NK-92 treated with Interleukin-12 subunit alpha and Interleukin-12 subunit beta, amount 100 ng/mL, for 24 hours (cell line): ENCODE data around the gene ATRIP.

Experiments used
- DNase-seq: peaks from one replicate; lab custom pipeline; 2025; lab: John Stamatoyannopoulos, UW

Gene ATRIP

GRCh38 chr3:48410205-48411040, 36.1 kb upstream of the ATRIP start:
- DNase-seq: no peak

- DNase-seq: no peak
These were observed 35.4 kb upstream of the ATRIP start for GRCh38 chr3:48411041-48411588.

- DNase-seq: no peak
These were observed 34.7 kb upstream of the ATRIP start for GRCh38 chr3:48411606-48412374.

DNA sequence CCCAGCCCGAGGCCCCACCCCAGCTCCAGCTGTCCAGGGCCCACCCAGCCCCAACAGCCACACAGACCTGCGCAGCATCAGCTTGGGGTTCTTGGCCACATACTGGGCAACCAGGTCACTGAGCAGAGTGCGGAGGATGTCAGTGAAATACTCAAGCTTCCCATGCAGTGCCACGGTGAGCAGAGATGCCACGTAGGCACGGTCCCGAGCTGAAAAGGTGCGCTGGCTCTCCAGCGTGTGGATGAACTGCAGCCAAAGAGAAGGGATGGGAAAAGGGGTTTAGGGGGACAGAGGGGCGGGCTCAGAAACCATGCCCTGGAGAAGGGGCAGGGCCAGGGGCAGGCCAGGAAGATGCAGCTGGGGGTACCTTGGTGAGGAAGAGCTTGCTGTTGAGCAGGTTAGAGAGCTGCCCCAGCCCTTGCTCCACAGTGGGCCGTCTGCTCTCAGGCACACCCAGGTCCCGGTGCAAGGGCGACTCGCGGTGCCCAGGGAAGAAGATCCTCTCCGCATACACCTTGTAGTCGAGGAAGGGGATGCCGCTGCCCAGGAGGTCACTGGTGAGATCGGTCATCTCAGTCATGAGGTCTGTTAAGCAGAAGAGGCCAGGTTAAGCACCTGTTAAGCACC, 34.0 kb upstream of the ATRIP start:
- DNase-seq: no peak

- no peak for DNase-seq
These were observed 33.5 kb upstream of the ATRIP start for GRCh38 chr3:48413086-48413485.

DNA sequence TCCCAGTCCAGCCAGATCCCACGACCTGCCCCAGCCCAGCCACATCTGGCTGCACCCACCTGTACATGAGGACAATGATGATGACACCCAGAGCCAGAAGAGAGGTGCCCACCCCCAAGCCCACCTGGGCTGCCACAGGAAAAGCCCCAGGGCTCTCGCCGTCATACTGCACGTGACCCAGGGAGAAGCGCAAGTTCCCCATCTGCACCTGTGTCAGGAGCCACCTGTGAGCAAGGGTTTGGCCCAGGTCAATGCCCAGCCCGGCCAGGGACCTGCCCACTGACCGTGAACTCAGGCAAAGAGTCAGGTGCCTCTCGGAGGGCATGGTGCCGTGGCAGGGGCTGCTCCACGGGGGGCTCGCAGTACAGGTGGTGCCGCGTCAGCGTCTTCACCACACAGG, 32.9 kb upstream of the ATRIP start:
- no peak for DNase-seq

DNA sequence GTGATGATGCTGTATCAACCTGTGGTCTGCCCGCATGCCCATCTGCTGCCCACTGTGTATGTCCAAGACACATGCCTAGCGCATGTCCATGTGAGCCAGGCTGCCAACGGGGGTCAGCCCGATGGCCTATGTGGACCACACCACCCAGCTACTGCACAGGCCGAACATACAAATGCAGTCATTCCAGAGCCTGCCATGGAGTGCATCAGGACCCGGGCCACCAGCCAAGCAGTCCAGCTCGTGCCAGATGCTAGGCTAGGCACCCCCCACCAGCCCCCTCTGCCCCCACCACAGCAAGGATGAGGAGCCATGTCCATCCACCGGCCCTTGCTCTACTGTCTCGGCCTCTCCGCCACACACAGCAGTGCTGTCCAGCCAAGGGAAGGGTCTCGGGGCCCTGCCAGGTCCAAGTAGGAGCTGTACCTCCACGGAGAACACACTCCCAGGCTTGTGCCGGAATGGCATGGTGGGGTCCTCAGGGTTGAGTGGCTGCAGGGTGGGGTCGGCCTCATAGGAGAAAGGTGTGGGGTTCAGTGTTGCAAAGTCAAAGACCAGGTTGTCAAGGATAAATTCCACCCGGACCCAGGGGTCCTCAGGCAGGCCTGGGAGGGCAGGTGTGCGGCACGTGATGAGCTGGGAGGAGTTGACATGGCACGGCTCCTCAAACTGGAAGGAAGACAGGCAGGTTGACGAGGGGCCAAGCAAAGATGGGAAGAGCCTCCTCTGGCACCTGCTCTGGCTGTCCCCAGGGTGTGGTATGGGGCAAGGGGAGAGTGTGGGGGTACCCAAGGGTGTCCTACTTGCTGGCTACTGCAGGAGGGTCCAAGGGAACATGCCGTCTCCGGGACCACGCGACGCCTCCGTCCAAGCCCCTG, 31.9 kb upstream of the ATRIP start:
- DNase-seq: no peak

DNA sequence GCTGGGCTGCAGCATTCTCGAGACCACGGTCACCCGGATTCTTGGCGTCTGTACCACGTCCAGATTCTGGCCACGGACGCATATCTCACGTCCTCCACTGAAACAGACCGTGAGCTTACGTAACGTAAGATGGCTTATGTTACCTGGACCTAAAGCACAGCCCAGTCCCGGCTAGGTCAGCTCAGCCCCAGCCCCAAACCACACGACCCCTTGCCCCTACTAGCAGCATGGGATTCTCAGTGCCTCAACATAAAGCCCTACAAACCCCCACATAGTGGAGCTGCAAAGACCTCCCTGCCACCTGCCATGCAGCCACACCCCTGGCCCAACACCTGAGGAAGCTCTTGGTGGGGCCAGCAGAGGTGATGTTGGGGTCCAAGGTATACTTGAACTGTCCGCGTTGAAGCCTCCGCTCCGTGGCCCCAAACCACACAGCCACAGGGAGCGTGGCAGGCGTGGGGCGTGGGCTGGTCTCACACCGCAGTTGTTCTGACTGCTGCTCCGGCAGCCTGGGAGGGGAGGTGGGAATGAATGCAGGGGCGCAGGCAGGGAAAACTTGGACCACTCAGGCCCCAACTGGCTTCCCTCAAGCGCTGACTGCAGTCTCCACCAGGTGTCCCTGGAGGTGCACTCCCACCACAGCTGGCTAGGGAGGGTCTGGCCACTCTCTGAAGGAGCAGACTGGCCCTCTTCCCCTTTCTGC, 31.1 kb upstream of the ATRIP start:
- no peak for DNase-seq

DNA sequence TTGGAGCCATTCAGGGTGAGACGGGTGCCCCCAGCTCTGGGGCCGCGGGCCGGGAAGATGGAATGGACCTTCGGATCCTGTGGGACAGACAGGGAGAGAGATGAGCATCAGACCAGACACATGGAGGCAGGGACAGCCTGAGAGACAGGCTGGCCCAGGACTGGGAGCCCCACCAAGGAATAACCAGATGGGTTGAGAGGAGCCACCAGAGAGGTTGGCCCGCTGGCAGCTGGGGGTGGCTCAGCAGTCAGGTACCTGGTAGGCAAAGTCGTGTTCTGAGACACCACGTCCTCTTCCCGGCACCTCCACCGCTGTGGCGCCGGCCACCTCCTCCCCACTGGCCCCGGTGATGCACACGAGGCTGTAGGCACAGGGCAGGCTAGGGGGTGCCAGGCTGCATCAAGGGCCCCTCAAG, 30.4 kb upstream of the ATRIP start:
- no peak for DNase-seq

- no peak for DNase-seq
These were observed 30.0 kb upstream of the ATRIP start for GRCh38 chr3:48416546-48416945.

DNA sequence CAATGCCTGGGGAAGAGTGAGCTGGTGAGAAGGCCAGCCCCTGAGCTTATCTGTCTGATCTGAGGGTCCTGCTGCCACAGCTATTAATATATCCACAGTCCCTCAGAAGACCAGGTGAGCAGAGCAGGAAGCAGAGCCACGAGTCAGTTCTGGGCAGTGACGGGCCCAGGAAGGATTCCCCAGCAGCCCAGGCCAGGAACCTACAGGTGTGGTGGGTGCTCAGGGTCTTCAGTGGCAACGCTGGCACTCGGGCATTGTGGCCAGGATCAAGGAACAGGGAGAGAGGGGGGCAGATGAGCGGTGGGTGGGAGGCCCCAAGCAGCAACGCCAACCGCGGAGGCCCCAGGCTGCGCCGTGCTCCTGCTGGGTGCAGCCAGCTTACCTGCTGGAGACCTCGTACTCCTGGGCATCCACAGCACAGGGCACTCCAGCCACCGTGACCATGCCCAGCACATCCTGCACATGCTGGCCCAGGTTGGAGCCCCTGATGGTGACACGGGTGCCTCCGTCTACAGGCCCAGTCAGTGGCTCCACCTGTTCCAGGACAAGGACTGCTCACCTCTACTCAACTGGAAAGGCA, 28.9 kb upstream of the ATRIP start:
- DNase-seq: no peak

- no peak for DNase-seq
These were observed 28.4 kb upstream of the ATRIP start for GRCh38 chr3:48418140-48418539.

DNA sequence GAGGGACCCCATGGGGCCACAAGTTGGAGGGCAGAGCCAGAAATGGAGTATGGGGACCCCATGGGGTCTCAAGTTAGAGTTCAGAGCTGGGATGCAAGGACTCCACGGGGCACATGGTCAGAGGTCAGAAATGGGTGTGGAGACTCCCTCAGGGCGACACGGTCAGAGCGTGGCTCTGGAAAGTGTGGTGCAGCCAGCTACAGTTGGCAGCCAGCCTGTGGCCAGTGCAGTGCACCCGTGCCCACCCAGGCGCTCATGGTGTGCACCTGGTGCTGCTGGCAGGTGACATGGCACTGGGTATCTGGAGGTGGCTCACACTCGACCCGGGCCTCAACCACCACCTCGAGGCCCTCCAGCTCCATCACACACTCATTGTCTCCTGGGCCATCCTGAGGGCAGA, 27.9 kb upstream of the ATRIP start:
- no peak for DNase-seq

DNA sequence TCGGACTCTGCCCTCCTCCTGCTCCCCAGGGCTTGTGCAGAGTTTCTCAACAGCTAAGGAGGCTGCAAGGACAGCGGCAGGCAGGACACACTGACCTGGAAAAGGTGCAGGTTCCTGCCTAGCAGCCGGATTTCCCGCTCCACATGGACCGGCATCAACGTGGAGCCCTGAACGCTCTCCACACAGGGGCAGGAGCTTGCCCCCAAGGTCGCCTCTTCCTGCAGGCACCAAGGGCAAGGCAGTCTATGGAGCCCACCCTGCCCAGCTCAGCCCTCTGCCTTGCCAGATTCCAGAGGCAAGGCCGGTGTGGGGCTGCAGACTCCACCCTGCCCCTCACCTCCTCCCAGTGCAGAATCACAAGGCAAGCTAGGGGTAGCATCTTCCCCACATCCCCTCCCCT, 27.4 kb upstream of the ATRIP start:
- no peak for DNase-seq

DNA sequence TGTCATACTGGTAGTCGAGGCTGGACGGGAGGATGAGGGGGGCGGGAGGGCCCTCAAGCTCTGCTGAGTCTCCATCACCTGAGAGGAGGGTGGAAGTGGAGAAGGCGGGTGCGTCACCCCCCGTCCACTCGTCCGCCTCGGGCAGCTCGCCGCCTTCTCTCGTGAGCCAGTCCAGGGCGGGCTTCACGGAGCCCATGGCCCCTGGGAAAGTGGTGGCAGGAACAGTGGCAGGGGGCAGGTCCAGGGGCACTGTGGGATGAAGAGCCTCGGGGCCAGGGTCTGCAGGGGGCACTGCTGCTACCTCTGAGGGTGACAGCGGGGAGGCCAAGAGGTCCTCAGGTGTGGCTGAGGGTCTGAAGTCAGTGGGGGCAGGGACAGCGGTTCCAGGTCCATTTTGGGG, 26.9 kb upstream of the ATRIP start:
- DNase-seq: no peak

- DNase-seq: no peak
These were observed 26.0 kb upstream of the ATRIP start for GRCh38 chr3:48420561-48420960.

DNA sequence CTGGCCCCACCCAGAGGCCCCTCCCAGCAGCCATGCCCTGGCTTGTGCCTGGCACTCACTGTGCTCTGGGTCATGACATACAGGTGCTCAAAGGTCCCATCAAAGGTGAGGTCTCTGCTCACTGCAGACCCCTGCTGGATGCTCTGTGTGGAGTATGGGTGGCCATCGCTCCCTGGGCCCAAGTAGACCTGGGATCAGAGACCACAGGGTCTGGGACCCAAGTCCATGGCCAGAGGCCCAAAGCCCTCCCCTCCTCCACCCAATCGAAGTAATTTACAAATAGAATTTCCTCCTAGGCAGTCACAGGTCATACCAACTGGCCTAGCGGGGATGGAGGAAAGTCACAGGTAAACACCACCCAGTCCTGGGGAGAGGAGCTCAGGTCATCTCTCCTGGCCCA, 24.3 kb upstream of the ATRIP start:
- DNase-seq: no peak

- DNase-seq: no peak
These were observed 23.9 kb upstream of the ATRIP start for GRCh38 chr3:48422681-48423080.

DNA sequence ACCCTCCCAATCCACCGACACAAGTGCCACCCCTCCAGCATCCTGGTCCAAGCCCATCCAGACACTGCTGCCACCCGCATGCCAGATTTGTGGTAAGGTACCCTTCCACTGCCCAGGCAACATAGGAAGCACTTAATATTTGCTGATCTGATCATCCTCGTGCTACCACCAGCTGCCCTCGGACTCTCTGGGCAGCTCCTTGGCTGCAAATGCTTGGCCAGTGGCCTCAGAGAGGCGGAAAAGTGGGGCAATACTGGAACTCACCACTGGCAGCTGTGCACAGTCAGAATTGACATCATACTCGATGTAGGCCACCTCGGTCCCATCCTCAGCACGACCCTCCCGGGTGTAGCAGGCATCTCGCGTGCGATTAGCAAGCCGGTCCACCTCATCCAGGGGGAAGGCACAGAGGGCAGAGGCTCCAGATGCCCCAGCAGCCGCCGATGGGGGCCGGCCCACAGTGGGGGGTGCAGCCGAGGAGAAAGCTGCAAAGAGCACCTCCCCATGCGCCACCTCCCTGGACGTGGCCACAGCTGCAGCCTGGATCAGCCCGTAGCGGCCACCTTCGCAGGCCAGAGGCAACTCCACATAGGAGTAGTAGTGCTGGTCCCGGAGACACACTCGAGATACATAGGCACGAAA, 23.2 kb upstream of the ATRIP start:
- DNase-seq: no peak
